Cerebellar nuclear complex (tissue), 1 donor: ENCODE data around the gene PCDHGB1.
"Not testable (repeated sequence)": the region's sequence is repeated elsewhere in the genome, so short reads cannot be mapped to it uniquely, and the experiment has no call there.

Source experiments
- DNase-seq, 2 experiments: peaks; one replicate each; lab custom pipeline; 2025; lab: John Stamatoyannopoulos, UW

PCDHGB1 gene

GRCh38 chr5:141346017-141346416 is 3.9 kb upstream of the PCDHGB1 start:
- not testable (repeated sequence) for DNase-seq

DNA sequence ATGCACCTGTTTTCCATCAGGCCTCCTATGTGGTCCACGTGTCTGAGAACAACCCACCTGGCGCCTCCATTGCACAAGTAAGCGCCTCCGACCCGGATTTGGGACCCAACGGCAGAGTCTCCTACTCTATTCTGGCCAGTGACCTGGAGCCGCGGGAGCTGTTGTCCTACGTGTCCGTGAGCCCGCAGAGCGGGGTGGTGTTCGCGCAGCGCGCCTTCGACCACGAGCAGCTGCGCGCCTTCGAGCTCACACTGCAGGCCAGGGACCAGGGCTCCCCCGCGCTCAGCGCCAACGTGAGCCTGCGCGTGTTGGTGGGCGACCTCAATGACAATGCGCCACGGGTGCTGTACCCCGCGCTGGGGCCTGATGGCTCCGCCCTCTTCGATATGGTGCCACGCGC is 1.7 kb downstream of the PCDHGB1 start:
- DNase-seq, result no peak

DNA sequence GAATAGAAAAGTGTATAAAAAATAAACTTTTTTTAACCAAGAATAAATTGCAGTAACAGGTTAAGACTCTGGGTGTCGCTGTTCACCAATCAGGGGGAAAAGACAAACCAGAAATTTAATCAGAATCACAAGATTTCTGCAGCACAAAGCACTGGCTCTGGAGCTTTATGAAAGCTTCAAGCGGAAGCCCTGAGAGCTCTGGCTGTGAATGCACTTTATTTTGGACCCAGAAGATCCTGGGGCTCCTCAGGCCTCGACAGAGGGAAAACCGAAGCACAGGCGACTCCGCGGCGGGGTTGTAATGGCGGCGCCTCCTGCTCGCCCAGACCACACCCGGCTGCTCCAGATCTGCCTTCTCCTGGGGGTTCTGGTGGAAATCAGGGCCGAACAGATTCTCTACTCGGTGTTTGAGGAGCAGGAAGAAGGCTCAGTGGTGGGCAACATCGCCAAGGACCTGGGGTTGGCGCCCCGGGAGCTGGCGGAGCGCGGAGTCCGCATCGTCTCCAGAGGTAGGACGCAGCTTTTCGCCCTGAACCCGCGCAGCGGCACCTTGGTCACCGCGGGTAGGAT is 5.1 kb downstream of the PCDHGB1 start, which contains the start of gene PCDHGA4:
PCDHGA4 (plus strand) TSS at position 122 of the 570 bp plus-strand sequence; CDS start at position 209, 87 bp downstream.
- DNase-seq, result no peak

GRCh38 chr5:141355641-141356040 is 5.7 kb downstream of the PCDHGB1 start:
- DNase-seq, result no peak

- DNase-seq, result no peak
These were observed 6.2 kb downstream of the PCDHGB1 start for GRCh38 chr5:141356133-141356532.

DNA sequence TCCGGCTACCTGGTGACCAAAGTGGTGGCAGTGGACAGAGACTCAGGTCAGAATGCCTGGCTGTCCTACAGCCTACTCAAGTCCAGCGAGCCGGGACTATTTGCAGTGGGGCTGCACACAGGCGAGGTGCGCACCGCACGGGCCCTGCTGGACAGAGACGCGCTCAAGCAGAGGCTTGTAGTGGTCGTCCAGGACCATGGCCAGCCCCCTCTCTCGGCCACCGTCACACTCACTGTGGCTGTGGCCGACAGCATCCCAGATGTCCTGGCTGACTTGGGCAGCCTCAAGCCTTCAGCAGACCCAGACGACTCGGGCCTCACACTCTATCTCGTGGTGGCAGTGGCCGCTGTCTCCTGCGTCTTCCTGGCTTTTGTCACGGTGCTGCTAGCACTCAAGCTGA is 7.1 kb downstream of the PCDHGB1 start:
- DNase-seq, result no peak

GRCh38 chr5:141359790-141360426 is 10.0 kb downstream of the PCDHGB1 start, which contains the start of gene PCDHGB2:
TSS of gene PCDHGB2 (plus strand) at chr5:141359994. CDS start at chr5:141360136, 142 bp downstream.
- DNase-seq, result no peak

DNA sequence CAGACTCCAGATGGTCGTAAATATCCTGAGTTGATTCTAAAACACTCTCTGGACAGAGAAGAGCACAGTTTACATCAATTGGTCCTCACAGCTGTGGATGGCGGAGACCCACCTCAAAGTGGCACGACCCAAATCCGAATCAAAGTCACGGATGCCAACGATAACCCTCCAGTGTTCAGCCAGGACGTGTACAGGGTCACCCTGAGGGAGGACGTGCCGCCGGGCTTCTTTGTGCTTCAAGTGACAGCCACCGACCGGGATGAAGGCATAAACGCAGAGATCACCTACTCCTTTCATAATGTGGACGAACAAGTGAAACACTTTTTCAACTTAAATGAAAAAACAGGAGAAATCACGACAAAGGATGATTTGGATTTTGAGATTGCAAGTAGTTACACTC is 10.8 kb downstream of the PCDHGB1 start:
- no peak for DNase-seq

DNA sequence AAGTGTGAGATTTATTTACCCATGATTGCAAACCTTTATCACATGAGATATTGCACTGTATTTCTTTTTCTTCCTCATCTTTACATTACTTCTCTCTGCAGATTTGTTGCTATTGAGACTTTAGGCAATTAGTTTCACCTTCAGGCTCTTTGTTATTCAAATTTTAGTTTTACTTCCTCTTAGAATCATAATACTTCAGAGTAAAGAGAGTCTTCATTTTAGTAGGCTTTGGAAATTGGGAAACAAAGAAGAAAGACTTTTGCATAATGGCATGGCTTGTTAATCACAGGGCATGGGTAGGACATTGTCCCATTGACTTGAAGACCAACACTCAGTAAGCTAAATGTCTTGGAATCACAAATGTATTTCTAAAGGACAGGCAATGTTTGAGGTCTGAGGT is 12.8 kb downstream of the PCDHGB1 start:
- DNase-seq, result no peak

DNA sequence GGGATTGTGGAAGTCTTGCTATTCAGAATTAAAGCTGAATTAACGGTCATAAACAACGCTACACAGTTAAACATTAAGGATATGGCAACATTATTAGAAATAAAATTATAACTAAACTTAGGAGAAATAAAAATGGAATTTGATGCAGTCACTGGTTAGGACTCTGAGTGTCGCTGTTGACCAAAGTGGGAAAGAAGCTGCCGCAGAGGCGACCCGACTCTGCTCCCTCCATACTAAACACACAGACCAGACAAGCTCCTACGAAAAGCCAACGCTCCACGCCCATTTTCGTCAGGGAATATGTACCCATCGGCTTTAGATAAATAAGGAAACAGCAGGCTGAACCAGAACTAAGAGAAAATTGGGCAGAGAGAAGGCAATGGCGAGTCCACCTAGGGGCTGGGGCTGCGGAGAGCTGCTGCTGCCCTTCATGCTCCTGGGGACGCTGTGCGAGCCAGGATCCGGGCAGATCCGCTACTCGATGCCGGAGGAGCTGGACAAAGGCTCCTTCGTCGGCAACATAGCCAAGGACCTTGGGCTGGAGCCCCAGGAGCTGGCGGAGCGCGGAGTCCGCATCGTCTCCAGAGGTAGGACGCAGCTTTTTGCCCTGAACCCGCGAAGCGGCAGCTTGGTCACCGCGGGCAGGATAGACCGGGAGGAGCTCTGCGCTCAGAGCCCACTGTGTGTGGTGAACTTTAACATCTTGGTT is 14.2 kb downstream of the PCDHGB1 start, which contains the start of gene PCDHGA5:
PCDHGA5 (plus strand) TSS at position 211 of the 709 bp plus-strand sequence; CDS start at position 380, 169 bp downstream.
- DNase-seq, result no peak

DNA sequence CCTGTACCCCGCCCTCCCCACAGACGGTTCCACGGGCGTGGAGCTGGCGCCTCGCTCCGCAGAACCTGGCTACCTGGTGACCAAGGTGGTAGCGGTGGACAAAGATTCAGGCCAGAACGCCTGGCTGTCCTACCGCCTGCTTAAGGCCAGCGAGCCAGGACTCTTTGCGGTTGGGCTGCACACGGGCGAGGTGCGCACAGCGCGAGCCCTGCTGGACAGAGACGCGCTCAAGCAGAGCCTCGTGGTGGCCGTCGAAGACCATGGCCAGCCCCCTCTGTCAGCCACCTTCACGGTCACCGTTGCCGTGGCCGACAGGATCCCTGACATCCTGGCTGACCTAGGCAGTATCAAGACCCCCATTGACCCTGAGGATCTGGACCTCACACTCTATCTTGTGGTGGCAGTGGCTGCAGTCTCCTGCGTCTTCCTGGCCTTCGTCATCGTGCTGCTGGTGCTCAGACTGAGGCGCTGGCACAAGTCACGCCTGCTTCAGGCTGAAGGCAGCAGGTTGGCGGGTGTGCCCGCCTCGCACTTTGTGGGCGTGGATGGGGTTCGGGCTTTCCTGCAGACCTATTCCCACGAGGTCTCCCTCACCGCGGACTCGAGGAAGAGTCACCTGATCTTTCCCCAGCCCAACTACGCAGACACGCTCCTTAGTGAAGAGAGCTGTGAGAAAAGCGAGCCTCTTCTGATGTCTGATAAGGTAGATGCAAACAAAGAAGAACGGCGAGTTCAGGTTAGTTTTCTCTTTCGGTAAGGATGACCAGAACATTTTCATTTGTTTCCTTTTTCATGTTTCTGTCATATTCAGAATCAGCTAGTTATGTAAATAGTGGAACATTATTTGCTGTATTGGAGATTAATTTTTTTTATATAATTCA is 16.4 kb downstream of the PCDHGB1 start:
- no peak for DNase-seq

DNA sequence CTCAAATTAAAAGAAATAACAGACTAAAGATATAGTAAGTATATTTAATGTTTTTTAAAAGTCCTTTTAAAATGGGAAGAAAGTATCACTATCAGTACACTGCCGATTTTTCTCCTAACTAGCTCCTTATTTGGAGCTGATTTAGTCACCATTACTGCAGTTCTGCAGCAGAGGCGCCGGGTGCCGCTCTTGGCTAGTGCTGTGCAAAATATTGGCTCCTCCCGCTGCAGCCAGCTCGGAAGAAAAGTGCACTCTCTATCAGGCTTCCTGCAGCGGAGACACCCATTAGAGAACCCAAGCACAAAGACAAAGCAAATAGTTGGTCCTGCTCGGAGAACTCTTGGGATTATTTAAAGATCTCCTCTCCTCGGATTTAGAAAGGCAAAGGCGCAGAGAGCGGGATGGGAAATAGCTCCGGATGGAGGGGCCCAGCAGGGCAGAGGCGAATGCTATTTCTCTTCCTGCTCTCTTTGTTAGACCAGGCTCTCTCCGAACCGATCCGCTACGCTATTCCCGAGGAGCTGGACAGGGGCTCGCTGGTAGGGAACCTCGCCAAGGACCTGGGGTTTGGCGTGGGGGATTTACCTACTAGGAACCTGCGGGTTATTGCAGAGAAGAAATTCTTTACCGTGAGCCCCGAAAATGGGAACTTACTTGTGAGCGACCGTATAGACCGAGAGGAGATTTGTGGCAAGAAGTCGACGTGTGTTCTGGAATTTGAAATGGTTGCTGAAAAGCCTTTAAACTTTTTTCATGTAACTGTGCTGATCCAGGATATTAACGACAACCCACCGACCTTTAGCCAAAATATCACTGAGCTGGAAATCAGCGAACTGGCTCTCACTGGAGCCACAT is 20.3 kb downstream of the PCDHGB1 start, which contains the start of gene PCDHGB3:
PCDHGB3 (plus strand) TSS at position 249 of the 855 bp plus-strand sequence; CDS start at position 402, 153 bp downstream.
- DNase-seq, result no peak

DNA sequence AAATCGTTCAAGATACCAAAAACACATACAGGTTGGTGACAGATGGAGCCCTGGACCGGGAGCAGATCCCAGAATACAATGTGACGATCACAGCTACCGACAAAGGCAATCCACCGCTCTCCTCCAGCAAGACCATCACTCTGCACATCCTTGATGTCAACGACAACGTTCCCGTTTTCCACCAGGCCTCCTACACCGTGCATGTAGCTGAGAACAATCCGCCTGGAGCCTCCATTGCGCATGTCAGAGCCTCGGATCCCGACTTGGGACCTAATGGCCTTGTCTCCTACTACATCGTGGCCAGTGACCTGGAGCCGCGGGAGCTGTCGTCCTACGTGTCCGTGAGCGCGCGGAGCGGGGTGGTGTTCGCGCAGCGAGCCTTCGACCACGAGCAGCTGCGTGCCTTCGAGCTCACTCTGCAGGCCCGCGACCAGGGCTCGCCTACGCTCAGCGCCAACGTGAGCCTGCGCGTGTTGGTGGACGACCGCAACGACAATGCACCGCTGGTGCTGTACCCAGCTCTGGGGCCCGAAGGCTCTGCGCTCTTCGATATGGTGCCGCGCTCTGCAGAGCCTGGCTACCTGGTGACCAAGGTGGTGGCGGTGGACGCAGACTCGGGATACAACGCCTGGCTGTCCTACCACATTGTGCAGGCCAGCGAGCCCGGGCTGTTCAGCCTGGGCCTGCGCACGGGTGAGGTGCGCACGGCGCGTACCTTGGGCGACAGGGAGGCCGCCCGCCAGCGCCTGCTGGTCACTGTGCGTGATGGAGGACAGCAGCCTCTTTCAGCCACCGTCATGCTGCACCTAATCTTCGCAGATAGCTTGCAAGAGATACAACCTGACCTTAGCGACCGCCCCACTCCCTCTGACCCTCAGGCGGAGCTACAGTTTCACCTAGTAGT is 21.9 kb downstream of the PCDHGB1 start:
- DNase-seq, result no peak

GRCh38 chr5:141373673-141374317 is 23.9 kb downstream of the PCDHGB1 start, which contains the start of gene PCDHGA6:
TSS of gene PCDHGA6 (plus strand) at chr5:141373891. CDS start at chr5:141374084, 193 bp downstream.
- no peak for DNase-seq

DNA sequence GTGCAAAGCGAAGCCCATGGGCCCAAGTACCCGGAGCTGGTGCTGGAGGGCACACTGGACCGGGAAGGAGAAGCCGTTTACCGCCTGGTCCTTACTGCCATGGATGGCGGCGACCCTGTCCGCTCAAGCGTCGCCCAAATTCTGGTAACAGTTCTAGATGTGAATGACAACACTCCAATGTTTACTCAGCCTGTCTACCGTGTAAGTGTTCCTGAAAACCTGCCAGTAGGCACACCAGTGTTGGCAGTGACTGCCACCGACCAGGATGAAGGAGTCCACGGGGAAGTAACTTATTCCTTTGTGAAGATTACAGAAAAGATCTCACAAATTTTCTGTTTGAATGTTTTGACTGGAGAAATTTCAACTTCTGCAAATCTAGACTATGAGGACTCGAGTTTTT is 24.7 kb downstream of the PCDHGB1 start:
- no peak for DNase-seq

DNA sequence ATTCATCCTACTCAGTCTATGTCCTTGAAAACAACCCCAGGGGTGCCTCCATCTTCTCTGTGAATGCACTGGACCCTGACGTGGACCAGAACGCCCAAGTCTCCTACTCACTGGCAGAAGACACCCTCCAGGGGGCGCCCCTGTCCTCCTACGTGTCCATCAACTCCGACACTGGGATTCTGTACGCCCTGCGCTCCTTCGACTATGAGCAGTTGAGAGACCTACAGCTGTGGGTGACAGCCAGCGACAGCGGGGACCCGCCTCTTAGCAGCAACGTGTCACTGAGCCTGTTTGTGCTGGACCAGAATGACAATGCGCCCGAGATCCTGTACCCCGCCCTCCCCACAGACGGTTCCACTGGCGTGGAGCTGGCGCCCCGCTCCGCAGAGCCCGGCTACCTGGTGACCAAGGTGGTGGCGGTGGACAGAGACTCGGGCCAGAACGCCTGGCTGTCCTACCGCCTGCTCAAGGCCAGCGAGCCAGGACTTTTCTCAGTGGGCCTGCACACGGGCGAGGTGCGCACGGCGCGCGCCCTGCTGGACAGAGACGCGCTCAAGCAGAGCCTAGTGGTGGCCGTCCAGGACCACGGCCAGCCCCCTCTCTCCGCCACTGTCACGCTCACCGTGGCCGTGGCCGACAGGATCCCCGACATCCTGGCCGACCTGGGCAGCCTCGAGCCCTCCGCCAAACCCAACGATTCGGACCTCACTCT is 25.7 kb downstream of the PCDHGB1 start:
- not testable (repeated sequence) for DNase-seq

GRCh38 chr5:141382469-141383294 is 32.8 kb downstream of the PCDHGB1 start, which contains the start of gene PCDHGA7:
TSS of gene PCDHGA7 (plus strand) at chr5:141382742. CDS start at chr5:141382900, 158 bp downstream.
- no peak for DNase-seq
